Lower leg skin (tissue), 3 donors: Measurements from ENCODE around the gene ZNF667.

Source experiments
- POLR2A ChIP-seq, 2 donors: fragments of 450-650 bp; IDR thresholded peaks; one replicate each; pipeline ENCODE4 v1.6.1; 2016 to 2017; ENCODE audit warnings: antibody characterized with exemption in 2 of 2, mild to moderate bottlenecking in 1 of 2, moderate library complexity in 1 of 2
- TF ChIP-seq, protein P1 (sequence below), 3 donors: fragments of 450-650 bp; IDR thresholded peaks; one replicate each; pipeline ENCODE4 v1.5.1; 2016; ENCODE audit warnings: antibody characterized with exemption in 3 of 3, mild to moderate bottlenecking in 3 of 3, moderate library complexity in 2 of 3

DNA sequence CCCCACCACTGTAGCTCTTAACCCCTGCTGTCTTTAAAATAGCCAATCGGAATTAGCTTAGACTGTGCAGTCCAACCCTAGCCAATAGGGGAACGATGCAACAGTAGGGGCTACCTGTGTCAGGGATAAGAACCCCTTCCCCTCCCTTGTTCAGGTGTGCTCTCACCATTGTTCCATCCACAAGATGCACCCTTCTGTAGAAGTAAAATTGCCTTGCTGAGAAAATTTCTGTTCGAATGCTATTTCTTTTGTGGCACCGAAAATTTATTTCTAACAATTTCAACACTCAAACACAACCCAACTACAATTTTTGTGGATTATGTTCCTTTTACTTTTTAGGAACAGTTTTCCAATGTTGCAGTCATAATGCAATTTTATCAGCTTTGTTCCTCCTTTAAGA, 76.7 kb downstream of the ZNF667 start:
- TF ChIP-seq, protein P1, sequence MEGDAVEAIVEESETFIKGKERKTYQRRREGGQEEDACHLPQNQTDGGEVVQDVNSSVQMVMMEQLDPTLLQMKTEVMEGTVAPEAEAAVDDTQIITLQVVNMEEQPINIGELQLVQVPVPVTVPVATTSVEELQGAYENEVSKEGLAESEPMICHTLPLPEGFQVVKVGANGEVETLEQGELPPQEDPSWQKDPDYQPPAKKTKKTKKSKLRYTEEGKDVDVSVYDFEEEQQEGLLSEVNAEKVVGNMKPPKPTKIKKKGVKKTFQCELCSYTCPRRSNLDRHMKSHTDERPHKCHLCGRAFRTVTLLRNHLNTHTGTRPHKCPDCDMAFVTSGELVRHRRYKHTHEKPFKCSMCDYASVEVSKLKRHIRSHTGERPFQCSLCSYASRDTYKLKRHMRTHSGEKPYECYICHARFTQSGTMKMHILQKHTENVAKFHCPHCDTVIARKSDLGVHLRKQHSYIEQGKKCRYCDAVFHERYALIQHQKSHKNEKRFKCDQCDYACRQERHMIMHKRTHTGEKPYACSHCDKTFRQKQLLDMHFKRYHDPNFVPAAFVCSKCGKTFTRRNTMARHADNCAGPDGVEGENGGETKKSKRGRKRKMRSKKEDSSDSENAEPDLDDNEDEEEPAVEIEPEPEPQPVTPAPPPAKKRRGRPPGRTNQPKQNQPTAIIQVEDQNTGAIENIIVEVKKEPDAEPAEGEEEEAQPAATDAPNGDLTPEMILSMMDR (IDR thresholded peaks at IDR 0.05): no peak
- no peak for TF ChIP-seq POLR2A (IDR thresholded peaks at IDR 0.05)
